GM06990 (cell line): ENCODE measurements around the gene CCDC198.

Experiments used
- DNase-seq: peaks from one replicate; pipeline ENCODE4 v3.0.0-alpha.2; 2011; ENCODE audit not compliant: insufficient read length; ENCODE audit errors: extremely low read depth
- H3K27me3 ChIP-seq: replicated peaks from 2 replicates; pipeline ENCODE4 v1.6.0; 2011; ENCODE audit warnings: low read length; ENCODE audit not compliant: control insufficient read depth, insufficient read depth
- H3K36me3 ChIP-seq: 2 replicates; pipeline ENCODE4 v1.5.1; 2011; ENCODE audit warnings: low read length; ENCODE audit not compliant: control insufficient read depth, insufficient read depth
- H3K4me3 ChIP-seq: replicated peaks from 2 replicates; pipeline ENCODE4 v1.5.1; 2011; ENCODE audit warnings: low read depth, mild to moderate bottlenecking, control low read depth, low read length
- CTCF ChIP-seq: IDR thresholded peaks from 2 replicates; pipeline ENCODE4 v1.5.1; 2011; ENCODE audit warnings: low read length, control low read depth, mild to moderate bottlenecking, inconsistent platforms; ENCODE audit not compliant: insufficient read depth, poor library complexity, severe bottlenecking

Gene CCDC198, protein sequence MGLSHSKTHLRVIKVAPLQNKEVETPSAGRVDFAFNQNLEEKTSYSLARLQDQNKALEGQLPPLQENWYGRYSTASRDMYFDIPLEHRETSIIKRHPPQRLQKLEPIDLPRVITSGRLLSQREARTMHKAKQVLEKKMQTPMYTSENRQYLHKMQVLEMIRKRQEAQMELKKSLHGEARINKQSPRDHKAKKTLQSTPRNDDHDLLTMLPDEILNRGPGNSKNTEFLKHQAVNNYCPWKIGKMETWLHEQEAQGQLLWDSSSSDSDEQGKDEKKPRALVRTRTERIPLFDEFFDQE

DNA sequence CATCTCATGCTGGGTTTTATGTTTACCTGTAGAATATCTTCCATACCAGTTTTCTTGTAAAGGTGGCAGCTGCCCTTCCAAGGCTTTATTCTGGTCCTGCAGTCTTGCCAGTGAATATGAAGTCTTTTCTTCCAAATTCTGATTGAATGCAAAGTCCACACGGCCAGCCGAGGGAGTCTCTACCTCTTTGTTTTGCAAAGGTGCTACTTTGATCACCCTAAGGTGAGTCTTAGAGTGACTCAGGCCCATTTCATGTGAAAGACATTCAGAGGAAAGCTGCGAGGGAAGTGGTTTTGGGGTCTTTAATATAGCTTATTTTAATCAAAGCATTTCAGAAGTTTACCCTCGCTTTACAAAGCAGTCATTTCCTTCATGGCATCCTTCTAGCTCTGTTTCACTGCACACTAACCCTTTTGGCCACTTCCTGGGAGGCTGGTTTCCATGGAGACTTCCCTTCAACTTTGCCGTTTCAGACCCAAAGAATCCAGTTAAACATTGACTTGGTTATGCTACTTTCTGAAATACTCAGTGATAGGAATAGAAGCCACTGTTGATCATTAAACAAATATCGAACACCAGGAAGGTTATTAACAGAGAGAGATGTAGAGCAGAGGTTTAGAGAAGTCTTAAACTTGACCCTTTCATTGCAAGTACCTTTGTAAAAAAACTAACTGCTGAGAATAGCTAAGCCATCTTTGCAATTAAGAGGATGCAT is at the start of gene CCDC198:
Gene CCDC198, minus strand, starts transcription at position 391 of the 715 bp plus-strand sequence. Its CDS starts 142 bp downstream, at position 249.
- H3K4me3 ChIP-seq = no peak within 1 kb of the TSS
- H3K36me3 ChIP-seq = no peaks in the 10 kb centered on the region
- H3K27me3 ChIP-seq = no peaks in the 10 kb centered on the region
- no peak for TF ChIP-seq CTCF
- DNase-seq = no peak

DNA sequence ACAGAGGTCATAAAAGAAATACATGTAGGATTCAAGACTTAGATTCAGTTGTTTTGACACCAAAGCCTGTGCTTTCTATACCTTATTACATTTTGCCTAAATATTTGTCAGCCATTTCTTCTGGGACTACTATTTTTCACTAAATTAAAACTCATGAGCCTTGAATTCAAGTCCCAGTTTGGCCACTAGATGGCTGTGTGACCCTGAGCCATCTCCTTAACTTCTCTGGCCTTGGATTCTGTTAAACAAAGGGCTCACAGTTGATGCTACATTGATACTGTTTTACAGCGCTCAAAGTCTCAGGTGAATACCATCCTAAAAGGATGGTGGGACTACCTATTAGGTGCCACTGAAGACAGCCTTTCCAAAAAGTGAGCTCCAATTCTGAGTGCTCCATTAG is 39.6 kb upstream of the CCDC198 start:
- H3K36me3 ChIP-seq = no peaks in the 10 kb centered on the region
- no peaks in the 10 kb centered on the region; the same call in 1 of the 2 replicates for H3K27me3 ChIP-seq
- TF ChIP-seq CTCF = peak; percentile 57
- no peak for DNase-seq
- H3K4me3 ChIP-seq = no peak overlapping the region

GRCh38 chr14:57530571-57530970 is 36.9 kb upstream of the CCDC198 start:
- no peaks in the 10 kb centered on the region for H3K36me3 ChIP-seq
- H3K4me3 ChIP-seq = no peak overlapping the region
- no peaks in the 10 kb centered on the region; the same call in 1 of the 2 replicates for H3K27me3 ChIP-seq
- no peak for TF ChIP-seq CTCF
- no peak for DNase-seq

GRCh38 chr14:57526942-57527341 is 33.3 kb upstream of the CCDC198 start:
- DNase-seq = no peak
- Histone ChIP-seq H3K27me3 (no peaks in the 10 kb centered on the region; the same call in 1 of the 2 replicates), H3K4me3 (no peak overlapping the region), H3K36me3 (no peaks in the 10 kb centered on the region)
- TF ChIP-seq CTCF = no peak

DNA sequence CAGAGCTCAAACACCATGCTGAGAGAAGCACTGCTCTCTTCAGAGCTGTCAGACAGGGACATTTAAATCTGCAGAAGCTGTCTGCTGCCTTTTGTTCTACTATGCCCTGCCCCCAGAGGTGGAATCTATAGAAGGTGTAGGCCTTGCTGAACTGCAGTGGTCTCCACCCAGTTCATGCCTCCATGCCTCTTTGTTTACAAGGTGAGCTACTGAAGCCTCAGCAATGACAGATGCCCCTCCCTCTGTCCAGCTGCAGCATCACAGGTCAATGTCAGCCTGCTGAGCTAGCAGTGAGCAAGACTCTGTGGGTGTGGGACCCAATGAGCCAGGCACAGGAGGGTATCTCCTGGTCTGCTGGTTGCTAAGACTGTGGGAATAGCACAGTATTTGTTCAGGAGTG is 25.4 kb upstream of the CCDC198 start:
- H3K36me3 ChIP-seq = no peaks in the 10 kb centered on the region
- TF ChIP-seq CTCF = no peak
- no peak for DNase-seq

DNA sequence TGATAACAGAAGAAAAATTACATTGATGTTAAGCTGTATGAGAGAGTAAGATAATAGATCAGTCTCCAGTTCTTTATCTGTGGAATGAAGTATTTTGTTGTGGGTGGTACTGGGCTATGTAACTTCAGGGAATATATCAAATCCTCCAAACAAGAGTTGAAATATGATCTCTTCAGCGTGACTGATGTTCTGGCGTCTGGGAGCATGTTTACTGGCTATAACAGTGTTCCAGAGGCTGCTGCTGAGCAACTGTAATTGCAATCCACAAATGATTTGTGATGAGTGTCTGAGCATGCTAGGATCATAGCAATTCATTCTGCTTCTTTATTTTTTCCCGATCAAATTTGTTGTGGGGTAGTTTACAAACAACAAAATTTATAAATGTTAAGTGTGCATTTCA is 18.6 kb upstream of the CCDC198 start:
- TF ChIP-seq CTCF = no peak
- Histone ChIP-seq H3K36me3 (no peaks in the 10 kb centered on the region), H3K4me3 (no peak overlapping the region), H3K27me3 (no peaks in the 10 kb centered on the region)
- DNase-seq = no peak

More for the DNA sequence above, 25.4 kb upstream of the CCDC198 start:
- no peaks in the 10 kb centered on the region for H3K27me3 ChIP-seq
- no peak overlapping the region for H3K4me3 ChIP-seq
